ENCODE measurements around the gene GANAB.

DNA sequence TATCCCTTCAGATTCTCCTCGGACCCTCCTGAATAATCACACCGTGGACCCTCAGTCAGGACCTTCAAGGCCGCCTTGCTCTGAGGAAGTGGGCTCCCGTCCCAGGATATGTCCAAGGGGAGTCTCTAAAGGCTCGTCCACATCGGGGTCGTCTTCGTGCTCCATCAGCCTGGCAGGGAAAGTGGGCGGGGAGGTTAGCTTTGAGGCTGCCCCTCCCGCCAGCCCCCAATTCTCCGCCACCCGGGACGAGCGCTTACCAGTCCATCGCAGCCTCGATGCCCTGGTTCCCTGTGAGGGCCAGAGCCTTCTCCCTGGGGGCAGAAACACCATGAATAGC, 32.0 kb upstream of the GANAB start:
- TF ChIP-seq GATA3 (IDR thresholded peaks at IDR 0.05; ENCODE audit: low read depth, low read length) (no peak), GATA2 (IDR thresholded peaks at IDR 0.05; ENCODE audit: low read depth, low read length) (no peak)

Data from SH-SY5Y (cell line).